Measurements from ENCODE around the gene WASF3.

DNA sequence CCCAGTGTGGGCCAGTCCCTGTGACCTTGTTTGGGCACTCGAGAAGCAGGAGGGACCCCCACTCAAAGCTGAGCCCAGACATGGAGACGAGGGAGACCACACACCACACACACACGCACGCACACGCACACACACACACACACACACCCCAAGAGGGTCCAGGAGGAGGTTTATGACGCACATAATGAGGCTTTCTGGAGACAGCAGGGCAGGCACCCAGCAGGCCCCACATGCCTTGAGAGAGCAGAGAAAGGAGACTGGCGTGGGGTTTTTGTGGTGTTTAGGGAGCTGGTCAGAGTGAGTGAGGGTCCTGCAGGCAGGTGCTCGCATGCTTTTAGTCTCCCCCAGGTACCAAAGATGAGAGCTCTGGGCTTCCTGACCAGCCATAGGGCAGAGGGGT is 160.7 kb downstream of the WASF3 start:
- no peak for TF ChIP-seq EP300 (IDR thresholded peaks at IDR 0.05; ENCODE audit: borderline replicate concordance)
- TF ChIP-seq MAX (IDR thresholded peaks at IDR 0.05): no peak
- TF ChIP-seq TCF12 (IDR thresholded peaks at IDR 0.05; ENCODE audit: low read depth): no peak
- TF ChIP-seq USF1 (IDR thresholded peaks at IDR 0.05): no peak
- TF ChIP-seq RAD21 (IDR thresholded peaks at IDR 0.05; ENCODE audit: low read depth): no peak
- no peak for TF ChIP-seq YY1 (IDR thresholded peaks at IDR 0.05; ENCODE audit: low read depth)

All from Ishikawa (cell line).